Stimulated activated CD4-positive, alpha-beta T cell treated with anti-CD3 and anti-CD28 coated beads, Interleukin-2, amount 100 ng/mL, for 48 hours (primary cell): ENCODE data around the gene CTIF.
"Not testable (repeated sequence)": the region's sequence is repeated elsewhere in the genome, so short reads cannot be mapped to it uniquely, and the experiment has no call there.

Experiments used
- DNase-seq, 2 donors: peaks; one replicate each; pipeline ENCODE4 v3.0.0-alpha.2; 2020

Gene CTIF

DNA sequence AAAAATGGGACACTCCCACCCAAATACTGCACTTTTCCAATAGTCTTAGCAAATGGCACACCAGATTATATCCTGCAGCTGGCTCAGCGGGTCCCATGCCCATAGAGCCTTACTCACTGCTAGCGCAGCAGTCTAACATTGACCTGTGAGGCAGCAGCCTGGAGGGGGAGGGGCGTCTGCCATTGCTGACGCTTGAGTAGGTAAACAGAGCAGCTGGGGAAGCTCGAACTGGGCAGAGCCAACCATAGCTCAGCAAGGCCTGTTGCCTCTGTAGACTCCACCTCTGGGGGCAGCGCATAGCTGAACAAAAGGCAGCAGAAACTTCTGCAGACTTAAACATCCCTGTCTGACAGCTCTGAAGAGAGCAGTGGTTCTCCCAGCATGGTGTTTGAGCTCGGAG lies 110.4 kb downstream of the CTIF start:
- no peak for DNase-seq

DNA sequence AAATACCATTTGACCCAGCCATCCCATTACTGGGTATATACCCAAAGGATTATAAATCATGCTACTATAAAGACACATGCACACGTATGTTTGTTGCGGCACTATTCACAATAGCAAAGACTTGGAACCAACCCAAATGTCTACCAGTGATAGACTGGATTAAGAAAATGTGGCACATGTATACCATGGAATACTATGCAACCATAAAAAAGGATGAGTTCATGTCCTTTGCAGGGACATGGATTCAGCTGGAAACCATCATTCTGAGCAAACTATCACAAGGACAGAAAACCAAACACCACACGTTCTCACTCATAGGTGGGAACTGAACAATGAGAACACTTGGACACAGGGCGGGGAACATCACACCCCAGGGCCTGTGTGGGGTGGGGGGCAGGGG lies 115.8 kb downstream of the CTIF start:
- DNase-seq = not testable (repeated sequence)

DNA sequence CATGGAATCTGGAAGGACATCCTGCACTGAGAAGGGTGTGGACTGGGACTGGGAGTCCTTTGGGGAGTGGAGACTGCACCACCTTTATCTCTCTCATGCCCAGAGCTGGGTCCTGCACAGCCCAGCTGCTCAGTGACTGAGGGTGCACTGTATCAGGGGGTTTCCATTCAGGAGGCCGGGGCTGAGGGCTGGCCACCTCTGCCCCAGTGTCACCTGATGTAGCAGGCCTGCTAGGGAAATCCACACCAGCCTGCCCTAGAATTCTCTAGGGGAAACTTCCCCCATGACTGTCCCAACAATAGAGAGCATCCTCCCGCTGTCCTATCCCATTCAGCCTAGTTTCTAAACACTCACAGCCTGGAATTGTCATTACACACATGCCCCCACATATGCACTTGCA lies 116.7 kb downstream of the CTIF start:
- DNase-seq = no peak

DNA sequence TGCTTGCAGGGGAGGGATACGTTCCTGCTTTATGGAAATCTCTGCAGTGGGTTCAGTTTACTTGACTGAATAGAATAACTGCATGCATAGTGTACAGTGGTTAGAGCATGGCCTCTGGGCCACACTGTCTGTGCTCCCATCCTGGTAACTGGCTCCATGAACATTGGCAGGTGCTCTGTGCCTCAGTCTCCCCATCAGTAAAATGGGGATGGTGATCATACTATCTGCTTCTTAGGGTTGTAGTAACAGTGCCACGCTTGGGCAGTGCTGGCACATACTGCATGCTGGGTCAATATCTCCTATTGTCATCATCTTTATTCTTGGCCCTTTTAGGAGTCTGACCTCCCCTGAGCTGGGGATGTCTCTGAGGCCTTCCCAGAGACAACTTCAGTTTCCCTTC lies 117.3 kb downstream of the CTIF start:
- DNase-seq = no peak

DNA sequence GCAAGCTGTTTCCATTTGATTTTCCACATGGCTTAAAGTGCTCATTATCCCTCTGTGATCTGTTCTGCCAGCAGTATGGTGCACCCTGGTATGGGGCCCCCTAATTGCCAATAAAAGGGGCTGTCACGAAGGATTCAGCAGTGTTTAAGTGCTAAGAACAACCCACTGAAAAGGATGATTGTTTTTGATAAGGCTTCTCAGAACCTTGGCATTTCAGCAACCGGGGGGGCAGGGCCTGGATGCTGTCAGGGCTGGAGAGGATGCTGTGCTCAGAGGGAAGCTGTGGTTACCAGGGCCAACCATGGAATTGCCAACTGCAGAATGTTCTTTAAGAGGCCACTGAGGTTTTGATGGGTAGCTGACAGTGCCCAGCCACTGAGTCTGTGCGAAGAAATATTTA lies 117.8 kb downstream of the CTIF start:
- no peak for DNase-seq

DNA sequence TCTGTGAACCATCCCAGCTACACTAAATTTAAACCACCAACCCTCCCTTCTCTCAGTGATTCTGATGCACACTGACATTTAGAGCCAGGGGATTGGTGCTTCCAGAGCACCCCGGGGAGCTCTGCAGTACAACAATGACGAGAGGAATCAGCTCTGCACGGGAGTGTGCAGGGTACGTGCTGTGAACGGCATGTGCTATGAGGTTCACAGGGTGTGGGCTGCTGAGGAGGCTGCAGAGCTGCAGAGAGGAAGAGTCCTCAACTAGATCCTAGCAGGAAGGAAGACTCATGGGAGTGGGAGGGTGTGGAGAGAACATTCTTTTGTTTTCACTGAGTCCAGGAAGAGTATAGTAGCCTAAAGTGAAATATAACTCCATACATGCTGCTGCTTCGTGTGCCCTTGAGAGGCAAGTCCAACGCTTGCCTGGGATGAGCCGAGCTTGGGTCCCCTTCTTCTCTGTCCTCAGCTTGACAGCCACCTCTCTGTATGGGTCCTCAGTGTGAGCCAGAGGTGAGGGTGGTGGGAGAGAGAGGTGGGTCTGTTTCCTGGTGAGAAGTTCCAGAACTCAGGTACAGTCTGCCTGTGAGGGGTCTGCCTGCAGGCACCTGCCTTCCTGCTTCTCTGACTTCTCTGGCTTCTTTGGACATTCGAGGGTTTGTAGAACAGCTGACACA lies 118.8 kb downstream of the CTIF start:
- no peak for DNase-seq

DNA sequence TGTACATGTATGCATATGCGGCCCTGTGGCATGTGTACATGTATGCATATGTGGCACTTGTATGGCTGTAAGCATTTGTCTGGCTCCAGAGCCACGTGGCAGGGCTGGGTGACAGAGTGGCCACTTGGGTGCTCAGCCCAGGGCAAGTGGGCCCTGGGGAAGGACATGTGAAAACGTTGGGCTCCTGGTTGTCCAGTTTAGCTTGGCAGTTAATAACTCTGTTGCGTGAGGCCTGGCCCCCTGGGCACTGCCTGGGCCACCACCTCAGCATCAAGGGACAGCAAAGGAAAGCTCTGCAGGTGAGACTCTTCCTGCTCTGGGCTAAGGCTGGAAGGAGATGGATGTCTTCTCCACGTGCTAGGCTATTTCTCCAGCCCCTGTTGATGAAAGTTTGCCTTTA lies 119.9 kb downstream of the CTIF start:
- DNase-seq = no peak

DNA sequence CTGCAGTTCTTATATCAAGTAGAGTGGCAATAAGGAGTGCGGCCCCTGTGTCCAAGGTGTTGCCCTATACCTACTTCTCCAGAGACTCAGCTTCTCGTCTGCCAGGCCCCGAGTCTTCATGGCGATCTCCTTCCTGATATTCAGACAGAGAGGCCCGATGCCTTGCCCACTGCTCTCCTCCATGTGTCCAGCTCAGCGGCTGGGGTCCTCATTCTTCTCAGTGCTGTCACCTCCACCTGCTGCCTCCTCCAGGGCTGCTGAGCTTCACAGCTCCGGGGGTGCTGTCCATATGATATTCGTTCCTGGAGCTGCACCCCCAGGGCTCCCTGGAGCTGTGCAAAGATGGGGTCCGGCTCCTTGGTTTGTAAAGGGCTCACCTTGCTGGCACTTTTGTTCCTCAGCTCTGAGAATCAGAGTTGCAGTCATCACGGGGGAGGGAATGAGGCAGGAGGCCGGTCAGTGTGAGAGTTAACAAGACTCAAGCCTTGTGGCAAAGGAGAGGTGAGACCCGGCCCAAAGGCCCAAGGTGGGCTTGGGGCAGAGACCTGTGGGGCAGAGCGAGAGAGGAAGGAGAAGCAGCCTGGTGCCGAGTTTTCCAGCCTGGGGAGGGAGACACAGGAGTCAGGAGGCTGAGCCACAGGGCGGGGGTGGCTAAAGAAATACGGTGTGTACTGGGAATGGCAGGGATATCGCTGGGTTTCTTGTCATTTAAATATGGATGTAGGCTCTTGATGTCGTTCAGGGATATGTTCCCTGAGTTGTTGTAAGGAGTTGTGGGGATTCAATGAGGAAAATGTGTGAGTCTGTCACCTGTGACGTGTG lies 120.6 kb downstream of the CTIF start:
- DNase-seq = no peak

DNA sequence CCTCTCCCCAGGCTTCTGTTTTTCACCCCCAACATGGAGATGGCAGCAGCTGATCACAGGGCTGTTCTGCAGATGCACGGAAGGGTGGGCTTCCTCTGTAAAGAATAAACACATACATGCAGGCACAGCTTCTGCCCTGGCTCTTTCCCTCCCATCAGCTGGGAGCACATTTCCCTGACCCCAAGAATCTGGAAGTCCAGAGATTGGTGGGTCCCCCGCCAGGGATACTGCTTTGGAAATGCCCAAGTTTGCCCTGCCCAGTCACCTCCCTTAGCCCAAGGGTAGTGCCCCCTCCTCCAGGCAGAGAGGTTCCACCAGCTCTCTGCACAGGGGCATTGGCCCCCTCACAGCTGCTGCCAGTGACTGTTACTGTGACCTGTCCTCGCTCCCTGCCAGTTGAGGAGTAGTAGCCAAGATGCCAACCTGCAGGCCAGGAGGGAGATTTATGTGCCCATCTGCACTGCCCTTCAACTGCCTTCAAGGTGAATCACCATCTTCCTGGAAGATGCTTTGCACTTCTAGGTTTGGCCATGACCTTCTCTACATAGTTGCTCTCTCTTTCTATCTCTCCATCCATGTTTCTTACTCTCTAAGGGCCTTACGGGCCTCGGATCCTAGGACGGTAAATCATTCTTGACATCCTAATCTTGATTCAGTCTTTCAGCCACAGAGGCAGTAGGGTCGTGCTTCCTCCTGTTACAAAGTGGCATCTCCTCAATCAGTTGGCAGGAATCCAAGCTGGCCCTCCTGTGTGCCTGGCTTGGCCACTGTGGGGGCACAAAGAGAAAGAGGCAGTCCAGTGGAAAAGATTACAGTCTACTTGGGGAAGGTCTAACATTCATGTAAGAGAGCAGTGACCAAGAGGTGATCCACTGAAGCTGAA lies 121.8 kb downstream of the CTIF start:
- DNase-seq = no peak

DNA sequence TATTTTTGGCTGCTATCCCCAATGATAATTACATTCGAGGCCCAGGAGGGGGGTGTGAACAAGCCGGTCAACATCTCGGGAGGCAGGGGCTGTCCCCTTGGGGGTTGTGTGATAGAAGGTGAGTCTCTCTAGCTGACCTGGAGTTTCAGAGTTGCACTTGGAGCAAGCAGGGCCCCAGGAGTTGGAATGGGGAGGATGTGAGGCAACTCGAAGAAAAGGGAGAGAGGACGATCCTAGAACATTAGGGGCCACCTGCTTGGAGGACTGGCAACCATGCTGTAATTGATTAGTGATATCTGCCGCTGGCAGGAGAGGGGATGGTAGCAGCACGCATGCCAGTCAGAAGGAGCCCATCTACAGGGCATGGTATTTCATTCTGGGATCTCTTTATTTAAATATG lies 122.6 kb downstream of the CTIF start:
- DNase-seq = no peak

DNA sequence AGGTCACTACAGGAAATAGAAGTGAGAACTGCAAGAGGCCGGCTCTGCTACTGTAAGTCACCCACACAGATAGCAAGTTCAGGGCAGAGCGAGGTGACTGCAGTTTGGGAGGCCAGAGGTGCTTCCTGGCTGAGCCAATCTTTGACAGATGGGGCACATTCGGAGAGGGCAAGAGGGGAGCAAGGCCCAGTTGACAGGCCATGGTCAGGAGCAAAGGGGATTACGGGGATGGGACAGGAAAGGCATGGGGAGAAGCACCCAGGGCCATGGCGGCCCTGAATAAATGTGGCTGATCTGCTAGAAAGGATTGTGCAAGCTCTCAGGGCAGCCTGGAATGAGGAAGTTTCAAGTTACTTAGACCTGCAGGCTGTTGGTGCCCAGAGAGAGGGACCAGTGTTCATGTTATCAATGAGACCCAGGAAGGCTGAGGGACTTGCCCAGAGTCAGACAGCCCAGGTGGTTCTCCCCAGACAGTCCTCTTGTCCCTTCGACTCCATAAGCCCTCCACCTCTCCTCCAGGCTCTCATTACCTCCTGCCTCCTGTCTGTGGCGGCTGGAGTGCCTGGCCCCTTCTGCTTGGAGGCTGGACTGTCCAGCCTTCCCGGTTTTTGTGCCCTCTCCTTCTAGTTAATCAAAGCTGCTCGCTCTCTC lies 123.3 kb downstream of the CTIF start:
- no peak for DNase-seq

DNA sequence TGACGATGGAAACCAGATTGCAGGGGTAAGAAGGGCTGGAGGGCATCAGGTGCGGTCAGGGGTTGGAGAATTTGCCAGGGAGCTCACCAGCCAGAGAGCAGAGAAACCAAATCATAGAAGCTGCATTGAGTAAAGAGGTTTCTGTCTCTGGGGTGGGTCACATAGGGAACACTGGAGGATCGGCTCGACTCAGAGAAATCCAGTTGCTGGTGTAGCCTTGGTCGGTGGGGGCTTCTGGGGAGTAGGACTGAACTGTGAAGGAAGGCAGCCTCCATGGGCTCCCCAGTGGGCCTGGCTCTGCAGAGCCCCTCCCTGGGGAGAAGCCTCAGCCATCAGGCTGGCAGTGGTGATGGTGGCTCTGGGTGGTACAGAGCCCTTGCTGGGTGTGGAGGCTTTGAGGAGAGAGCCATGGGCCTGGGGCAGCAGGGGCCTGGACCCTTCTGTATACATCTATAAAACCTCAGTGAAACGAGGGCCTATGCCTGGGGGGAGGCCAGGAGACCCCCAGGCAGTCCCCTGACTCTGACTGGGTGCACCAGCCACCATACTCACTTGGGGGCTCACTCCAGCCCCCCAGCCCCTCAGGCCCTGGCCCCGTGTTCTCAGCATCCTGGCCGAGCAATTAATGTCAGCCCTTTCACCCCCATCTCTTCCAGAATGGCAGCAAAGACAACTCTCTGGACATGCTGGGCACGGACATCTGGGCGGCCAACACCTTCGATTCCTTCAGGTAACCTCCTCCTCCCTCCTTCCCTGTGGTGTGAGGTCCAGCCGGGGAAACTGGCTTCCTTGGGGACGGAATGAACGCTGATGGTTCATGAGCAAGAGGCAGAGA lies 124.5 kb downstream of the CTIF start:
- no peak for DNase-seq

DNA sequence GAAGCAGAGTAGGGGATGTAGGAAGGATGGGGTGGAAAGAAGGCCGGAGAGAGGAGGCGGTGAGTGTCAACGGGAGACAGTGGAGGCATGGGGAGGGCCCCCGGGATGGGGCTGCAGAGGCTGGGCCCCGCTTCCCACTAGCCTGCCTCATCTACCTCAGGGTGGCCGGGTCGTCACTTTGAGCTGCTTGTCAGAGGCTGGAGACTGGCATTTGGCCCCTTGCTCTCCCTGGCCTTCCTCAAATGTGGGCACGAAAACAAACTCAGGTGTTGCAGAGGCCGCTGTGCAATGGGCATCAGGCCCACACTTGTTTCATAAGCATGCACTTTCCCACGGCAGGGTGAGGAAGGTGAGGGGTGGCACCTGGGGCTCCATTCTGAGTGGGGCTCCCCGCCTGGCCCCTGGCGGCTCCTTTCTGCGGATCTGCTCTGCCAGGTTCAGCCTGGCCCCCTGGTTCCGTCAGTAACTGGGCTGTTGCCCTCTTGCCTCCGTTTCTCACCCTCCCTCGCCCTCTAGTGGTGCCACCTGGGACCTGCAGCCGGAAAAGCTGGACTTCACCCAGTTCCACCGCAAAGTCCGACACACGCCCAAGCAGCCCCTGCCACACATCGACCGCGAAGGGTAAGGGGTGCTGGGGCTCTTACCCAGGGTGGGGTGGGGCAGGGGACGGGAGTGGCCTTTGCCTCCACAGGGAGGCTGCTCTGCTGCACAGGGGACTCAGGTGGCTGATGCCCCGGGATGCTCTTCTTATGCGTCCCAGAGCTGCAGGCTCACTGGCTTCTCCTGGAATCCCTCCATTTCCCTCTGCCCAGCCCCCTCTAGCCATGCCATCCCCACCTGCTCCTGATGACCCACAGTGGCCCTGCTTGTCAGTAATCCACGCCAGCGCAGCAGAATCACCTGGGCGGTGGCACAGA lies 125.4 kb downstream of the CTIF start:
- peak; percentile 62 to 64 for DNase-seq

DNA sequence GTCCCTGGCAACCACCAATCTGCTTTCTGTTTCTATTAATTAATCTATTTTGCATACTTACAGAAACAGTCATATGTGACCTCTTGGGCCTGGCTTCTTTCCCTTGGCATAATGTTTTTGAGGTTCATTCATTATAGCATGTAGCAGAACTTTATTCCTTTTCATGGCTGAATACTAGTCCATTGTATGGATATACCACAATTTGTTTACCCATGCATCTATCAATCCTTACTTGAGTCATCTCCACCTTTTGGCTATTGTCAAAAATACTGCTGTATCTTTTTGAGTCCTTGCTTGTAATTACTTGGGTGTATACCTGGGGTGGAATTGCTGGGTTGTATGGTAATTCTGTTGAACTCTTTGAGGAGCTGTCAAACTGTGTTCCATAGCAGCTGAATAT lies 126.8 kb downstream of the CTIF start:
- no peak for DNase-seq

DNA sequence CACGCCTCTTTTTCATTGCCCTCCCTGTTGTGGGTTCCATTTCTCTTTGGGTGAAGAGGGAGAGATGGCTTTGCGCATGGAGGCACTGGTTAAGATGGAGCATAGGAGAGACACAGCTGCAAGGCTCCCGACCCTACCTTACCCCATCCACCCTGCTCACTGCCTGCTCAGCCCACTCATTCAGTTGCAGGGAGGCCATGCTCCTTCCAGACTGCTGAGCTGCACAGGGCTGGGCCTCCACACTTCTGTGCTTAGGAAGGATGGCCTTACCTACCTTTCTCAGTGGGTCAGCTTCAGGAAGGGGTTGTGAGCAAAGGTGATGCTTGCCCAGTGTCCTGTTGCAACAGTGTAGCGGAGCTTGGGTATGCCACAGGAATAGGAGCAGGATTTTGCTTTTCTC lies 127.8 kb downstream of the CTIF start:
- no peak for DNase-seq

DNA sequence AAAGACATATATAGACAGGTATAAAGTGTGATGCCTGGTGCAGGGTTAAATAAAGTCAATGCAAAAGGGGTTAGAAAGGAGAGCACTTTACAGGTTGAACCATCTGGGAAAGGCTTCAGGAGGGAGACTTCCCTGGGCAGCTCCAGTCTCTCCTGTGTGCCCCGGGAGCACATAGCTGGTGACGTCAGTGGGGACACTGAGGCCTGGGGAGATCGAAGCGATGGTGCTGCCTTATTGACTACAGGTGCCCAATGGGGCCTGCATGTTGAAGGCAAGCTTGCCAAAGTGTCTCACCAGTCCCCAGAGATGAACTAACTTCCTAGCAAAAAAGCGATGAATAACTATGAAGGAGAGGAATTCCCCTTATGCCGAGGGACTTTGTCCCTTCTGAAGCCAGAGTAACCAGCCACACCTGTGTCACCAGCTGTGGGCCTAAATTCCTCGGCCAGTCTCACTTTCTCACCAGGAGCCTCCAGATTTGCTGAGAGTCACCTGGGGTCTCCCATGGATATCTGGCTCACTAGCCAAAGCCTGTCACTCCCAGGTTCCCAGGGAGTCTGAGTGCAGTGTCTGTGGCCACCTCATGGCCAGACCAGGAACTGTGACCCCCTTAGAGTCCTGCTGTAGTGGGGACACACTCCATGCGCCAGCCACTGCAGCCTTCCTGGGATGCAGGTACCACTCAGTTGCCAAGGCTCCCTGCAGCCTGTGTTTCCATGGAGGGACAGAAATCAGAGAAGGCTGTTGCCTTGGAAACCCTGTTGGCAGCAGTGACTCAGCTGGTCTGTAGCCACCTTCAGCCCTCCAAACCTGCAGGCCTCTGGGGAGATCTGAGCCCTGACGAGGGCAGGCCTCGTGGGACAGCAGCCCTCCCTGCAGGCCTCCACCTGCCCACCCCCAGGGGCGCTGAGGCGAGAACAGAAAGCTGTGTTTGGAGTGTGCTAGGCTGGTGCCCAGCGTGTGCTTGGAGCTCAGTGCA lies 128.7 kb downstream of the CTIF start:
- no peak for DNase-seq

DNA sequence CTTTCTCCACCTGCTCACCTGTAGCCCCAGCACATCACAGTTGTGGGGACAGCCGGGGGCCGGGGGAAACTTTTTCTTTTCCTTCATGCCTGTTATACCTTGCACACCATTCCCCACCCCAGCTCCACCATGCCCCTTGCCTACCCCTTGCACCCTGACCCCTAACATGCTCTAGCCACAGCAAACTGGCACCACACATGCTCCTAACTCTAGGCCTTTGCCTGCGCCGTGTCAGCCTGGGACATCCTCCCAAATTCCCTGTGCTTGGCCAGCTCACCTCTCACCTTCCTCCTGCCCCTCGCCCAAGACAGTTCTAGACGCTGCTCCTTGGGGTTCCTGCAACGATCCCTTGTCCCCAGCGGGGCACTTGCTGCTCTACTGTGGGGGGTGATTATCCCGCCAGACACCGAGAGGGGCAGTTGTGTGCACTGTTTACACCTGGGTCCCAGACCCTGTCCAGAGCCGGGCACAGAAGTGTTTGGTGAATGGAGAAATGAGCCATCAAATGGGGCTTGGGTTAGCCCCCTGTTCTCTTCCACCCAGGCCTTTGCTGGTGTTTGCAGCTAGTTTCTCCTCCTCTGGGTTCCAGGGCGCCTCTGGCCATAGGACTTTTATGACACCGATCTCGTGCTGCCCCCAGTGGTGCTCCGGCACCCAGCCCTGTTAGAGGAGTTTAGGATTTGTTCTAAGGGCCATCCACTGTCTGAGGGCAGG lies 129.8 kb downstream of the CTIF start:
- DNase-seq = no peak

DNA sequence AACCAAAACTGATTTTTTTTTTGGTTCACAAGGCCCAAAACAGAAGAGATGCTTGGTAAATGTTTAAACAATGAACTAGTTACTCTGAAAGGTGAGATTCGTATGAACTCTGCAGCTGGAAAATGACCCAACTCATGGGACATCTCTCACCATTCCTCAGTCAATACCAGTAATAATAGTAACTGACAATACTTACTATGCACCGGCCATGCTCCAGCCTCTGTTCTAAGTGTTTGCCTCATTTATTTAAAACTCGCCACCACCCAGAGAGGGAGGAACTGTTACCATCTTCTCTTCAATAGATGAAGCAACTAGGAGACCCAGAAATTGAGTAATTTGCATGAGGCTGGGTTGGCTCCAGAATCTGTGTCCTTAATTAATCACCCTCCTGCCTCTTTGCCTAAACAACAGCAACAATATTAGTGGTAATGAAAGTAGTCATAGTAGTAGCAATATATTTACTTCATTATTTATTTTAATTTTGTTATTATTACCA lies 130.4 kb downstream of the CTIF start:
- no peak for DNase-seq
